ENCODE data around the gene LBR. TPM values are rescaled to one million over a fixed set of nuclear protein-coding genes. Genes with fewer than 3 reads are reported as not detected.

The LBR gene
- total and polyA plus RNA-seq, 9 donors: 22.4 to 60.9 (median 43.0) TPM

DNA sequence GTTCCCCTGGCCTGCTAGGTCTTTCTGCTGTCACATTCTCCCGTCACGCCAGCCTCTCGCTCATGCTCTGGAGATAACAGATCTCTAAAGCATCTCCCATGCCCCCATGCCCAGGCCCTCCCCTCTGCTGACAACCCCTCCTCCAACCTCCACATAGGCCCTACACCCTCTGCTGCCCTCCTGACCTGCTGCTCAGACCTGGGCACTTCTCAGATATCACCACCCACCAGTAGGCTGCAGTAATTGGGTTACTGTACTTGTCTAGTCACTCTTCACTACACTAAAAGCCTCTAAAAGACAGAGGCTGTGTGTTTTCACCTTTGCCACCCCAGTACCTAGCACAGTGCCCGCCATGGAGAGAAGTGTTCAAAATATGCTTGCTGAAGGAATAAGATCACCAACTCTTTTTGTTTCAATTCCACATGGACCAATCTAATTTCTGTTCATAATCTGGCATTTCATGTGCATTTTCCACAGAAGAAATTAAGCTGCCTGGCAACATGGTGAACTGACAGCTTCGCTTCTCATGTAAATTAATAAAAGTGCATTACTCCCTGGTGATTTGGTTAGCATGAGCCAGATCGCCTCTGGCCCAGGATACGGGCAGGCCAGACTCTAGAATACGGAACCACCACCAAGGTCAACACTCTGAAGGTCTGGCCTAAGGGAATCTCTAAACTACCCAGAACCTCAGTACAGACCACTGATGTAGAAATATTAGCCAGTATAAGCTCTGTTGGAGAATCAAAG, 20.7 kb downstream of the LBR start:
- no peak for TF ChIP-seq POLR2A (IDR thresholded peaks at IDR 0.05)
- TF ChIP-seq, protein P1, sequence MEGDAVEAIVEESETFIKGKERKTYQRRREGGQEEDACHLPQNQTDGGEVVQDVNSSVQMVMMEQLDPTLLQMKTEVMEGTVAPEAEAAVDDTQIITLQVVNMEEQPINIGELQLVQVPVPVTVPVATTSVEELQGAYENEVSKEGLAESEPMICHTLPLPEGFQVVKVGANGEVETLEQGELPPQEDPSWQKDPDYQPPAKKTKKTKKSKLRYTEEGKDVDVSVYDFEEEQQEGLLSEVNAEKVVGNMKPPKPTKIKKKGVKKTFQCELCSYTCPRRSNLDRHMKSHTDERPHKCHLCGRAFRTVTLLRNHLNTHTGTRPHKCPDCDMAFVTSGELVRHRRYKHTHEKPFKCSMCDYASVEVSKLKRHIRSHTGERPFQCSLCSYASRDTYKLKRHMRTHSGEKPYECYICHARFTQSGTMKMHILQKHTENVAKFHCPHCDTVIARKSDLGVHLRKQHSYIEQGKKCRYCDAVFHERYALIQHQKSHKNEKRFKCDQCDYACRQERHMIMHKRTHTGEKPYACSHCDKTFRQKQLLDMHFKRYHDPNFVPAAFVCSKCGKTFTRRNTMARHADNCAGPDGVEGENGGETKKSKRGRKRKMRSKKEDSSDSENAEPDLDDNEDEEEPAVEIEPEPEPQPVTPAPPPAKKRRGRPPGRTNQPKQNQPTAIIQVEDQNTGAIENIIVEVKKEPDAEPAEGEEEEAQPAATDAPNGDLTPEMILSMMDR (IDR thresholded peaks at IDR 0.05): no peak
- no peak for TF ChIP-seq EP300 (IDR thresholded peaks at IDR 0.05)
- Histone ChIP-seq H3K36me3 (no peaks in the 10 kb centered on the region), H3K4me1 (ENCODE audit: insufficient read depth) (no peaks in the 10 kb centered on the region), H3K9me3 (no peaks in the 10 kb centered on the region), H3K27me3 (no peaks in the 10 kb centered on the region), H3K27ac (no peak overlapping the region), H3K4me3 (no peak overlapping the region)
- intact Hi-C loops (cut with DNase I): no loop called here
- 98% methylated on average over 8 of the region's 8 CpGs for WGBS, 3 donors
- DNase-seq: no peak

DNA sequence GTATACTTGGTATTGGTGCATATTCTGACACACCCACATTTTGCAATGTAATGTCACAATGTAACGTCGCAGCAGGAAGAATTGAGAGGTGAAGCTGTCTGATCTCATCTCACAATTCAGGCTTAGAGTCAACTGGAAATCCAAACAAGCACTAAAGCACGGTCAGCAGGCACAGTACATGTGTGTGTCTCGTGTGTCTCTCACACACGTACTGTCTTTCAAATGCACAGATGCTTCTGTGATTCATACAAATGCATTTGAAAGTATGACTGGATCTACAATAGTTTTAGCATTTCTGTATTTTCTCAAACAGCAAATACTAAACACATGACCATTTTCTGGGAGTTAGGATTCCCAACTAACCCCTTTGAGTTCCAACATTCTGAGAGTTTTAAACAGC, 26.9 kb downstream of the LBR start:
- intact Hi-C loops (cut with DNase I): no loop called here
- no peak overlapping the region for H3K4me3 ChIP-seq
- DNase-seq: no peak
- WGBS, 3 donors: 89 to 93% (median 92%) methylated on average over 5 of the region's 5 CpGs
- no peaks in the 10 kb centered on the region for H3K36me3 ChIP-seq
- no peaks in the 10 kb centered on the region for H3K27me3 ChIP-seq
- no peak overlapping the region for H3K27ac ChIP-seq
- H3K4me1 ChIP-seq (ENCODE audit: insufficient read depth): no peaks in the 10 kb centered on the region
- no peak for TF ChIP-seq POLR2A (IDR thresholded peaks at IDR 0.05)
- TF ChIP-seq, protein P1 (IDR thresholded peaks at IDR 0.05): no peak
- TF ChIP-seq EP300 (IDR thresholded peaks at IDR 0.05): no peak
- no peaks in the 10 kb centered on the region for H3K9me3 ChIP-seq

DNA sequence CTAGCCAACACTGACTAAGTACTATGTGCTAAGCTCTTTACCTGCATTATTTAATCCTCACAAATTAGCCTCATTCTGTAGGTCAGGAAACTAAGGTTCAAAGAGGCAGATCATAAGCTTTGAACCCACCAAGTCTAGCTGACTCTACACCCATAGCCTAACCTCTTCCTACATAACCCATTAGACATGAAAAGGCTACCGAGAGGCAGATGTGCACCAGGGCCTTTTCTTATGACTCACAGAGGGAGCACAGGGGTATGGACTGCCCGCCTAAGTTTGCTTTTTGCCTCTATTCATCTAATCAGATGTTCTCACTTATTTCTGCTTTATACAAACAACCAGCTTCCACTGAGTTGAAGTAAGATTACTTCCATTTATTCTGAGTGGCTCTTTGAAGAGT, 31.5 kb downstream of the LBR start:
- TF ChIP-seq, protein P1 (IDR thresholded peaks at IDR 0.05): no peak
- TF ChIP-seq EP300 (IDR thresholded peaks at IDR 0.05) (no peak), POLR2A (IDR thresholded peaks at IDR 0.05) (no peak)
- no peaks in the 10 kb centered on the region for H3K9me3 ChIP-seq
- H3K4me1 ChIP-seq (ENCODE audit: insufficient read depth): no peaks in the 10 kb centered on the region
- no peaks in the 10 kb centered on the region for H3K27me3 ChIP-seq
- no peaks in the 10 kb centered on the region for H3K36me3 ChIP-seq
- intact Hi-C loops (cut with DNase I): no loop called here
- WGBS, 3 donors: 92 to 96% (median 93%) methylated on average over 2 of the region's 2 CpGs
- no peak overlapping the region for H3K27ac ChIP-seq
- no peak for DNase-seq
- H3K4me3 ChIP-seq: no peak overlapping the region

DNA sequence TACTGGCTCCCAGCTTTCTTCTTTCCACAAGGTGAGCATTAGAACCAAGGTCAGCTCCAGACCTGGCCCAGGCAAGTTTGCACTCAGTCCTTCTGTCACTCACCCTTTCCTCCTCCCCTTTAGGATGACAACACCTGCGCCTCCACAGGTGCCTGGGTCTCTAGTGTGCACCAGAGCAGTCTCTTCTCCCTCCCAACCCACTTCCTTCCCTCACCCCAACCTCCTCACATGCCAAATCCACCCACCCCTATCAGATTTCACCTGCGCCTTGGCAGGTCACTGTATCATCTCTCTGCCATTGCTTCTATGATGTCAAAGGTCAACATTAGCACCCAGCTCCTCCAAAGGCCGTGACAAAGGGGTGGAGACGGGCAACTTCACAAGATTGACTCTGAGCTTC, 38.0 kb downstream of the LBR start:
- no peaks in the 10 kb centered on the region for H3K36me3 ChIP-seq
- intact Hi-C loops (cut with DNase I): no loop called here
- TF ChIP-seq, protein P1 (IDR thresholded peaks at IDR 0.05): no peak
- no peak for TF ChIP-seq POLR2A (IDR thresholded peaks at IDR 0.05)
- TF ChIP-seq EP300 (IDR thresholded peaks at IDR 0.05): no peak
- H3K27me3 ChIP-seq: no peaks in the 10 kb centered on the region
- no peaks in the 10 kb centered on the region for H3K4me1 ChIP-seq (ENCODE audit: insufficient read depth)
- 92 to 96% (median 93%) methylated on average over 4 of the region's 4 CpGs for WGBS, 3 donors
- no peaks in the 10 kb centered on the region for H3K9me3 ChIP-seq
- DNase-seq: no peak
- no peak overlapping the region for H3K27ac ChIP-seq
- no peak overlapping the region for H3K4me3 ChIP-seq

Measured in ovary (tissue), 9 donors.